Lung (tissue), 12 donors: ENCODE data around the gene UBR1. TPM values are rescaled to one million over a fixed set of nuclear protein-coding genes. Genes with fewer than 3 reads are reported as not detected.

Experiments
- ATAC-seq: fragments of 200-7000 bp; cut with Tn5 transposase; one replicate; pipeline ENCODE4 v1.9.1; 2020; ENCODE audit warnings: moderate number of reproducible peaks; ENCODE audit not compliant: insufficient read depth, low FRiP score
- DNase-seq, 3 donors: peaks; one replicate each; pipeline ENCODE4 v3.0.0-alpha.2; 2013 to 2017
- H3K27ac ChIP-seq, 2 donors: one replicate each; pipeline ENCODE4 v1.5.1; 2013; ENCODE audit warnings: mild to moderate bottlenecking in 2 of 2, moderate library complexity in 2 of 2, control low read depth in 1 of 2, inconsistent platforms in 1 of 2, low read depth in 1 of 2, low read length in 1 of 2
- H3K27me3 ChIP-seq, 3 donors: one replicate each; pipeline ENCODE4 v1.5.1; 2013; ENCODE audit warnings: low read length in 2 of 3; ENCODE audit not compliant: control insufficient read depth in 3 of 3, insufficient read depth in 3 of 3
- H3K36me3 ChIP-seq, 4 donors: one replicate each; pipeline ENCODE4 v1.5.1; 2013; ENCODE audit warnings: low read length in 4 of 4, mild to moderate bottlenecking in 1 of 4, moderate library complexity in 1 of 4; ENCODE audit not compliant: control insufficient read depth in 4 of 4, insufficient read depth in 4 of 4
- H3K4me1 ChIP-seq, 5 donors: one replicate each; pipeline ENCODE4 v1.5.1; 2013; ENCODE audit warnings: low read length in 5 of 5, mild to moderate bottlenecking in 2 of 5, moderate library complexity in 1 of 5; ENCODE audit not compliant: control insufficient read depth in 5 of 5, insufficient read depth in 5 of 5
- H3K4me3 ChIP-seq: one replicate; pipeline ENCODE4 v1.5.1; 2013; ENCODE audit warnings: mild to moderate bottlenecking, control low read depth, moderate library complexity
- H3K9ac ChIP-seq, 2 donors: one replicate each; pipeline ENCODE4 v1.5.1; 2013; ENCODE audit warnings: low read length in 2 of 2, control low read depth in 1 of 2; ENCODE audit not compliant: insufficient read depth in 1 of 2
- H3K9me3 ChIP-seq, 4 donors: one replicate each; pipeline ENCODE4 v1.5.1; 2013; ENCODE audit warnings: low read length in 3 of 4, mild to moderate bottlenecking in 1 of 4, moderate library complexity in 1 of 4; ENCODE audit not compliant: control insufficient read depth in 4 of 4, insufficient read depth in 3 of 4
- CTCF ChIP-seq: IDR thresholded peaks from 2 replicates; pipeline ENCODE4 v1.5.1; 2012; ENCODE audit warnings: mild to moderate bottlenecking; ENCODE audit errors: control extremely low read depth, extremely low read depth
- WGBS, 2 donors: extraction: QIAGEN DNeasy Blood & Tissue Kit; methylation state at CpG; one replicate each; pipeline ENCODE4 v1.1.7; 2013; 5-methylcytosine and 5-hydroxymethylcytosine counted together
- polyA plus RNA-seq, 2 donors: library from polyadenylated mRNA; stranded (reverse); fragments of 200-250 nt; gene quantifications; one replicate each; pipeline ENCODE4 v1.2.1, GENCODE V29; 2013
- total RNA-seq, 2 donors: library from RNA; depleted of rRNA in 1 of 2; stranded (reverse); fragments of >200 nt in 1 of 2; gene quantifications; one replicate each; pipeline ENCODE4 v1.2.1, GENCODE V29; 2014 to 2021
- donor health status: control.
- donor health status: control.
- donor health status: Bipolar disorder and iron deficiency.
- donor health status: healthy.
- donor health status: DM: yes; HTN: yes; CAD: no.

UBR1 gene
- total and polyA plus RNA-seq, 4 donors, result 5.7 to 70.3 (median 17.2) TPM

- ATAC-seq (no peak), DNase-seq (no peak)
- 30 to 34% methylated on average over 1 of the region's 1 CpG for WGBS, 2 donors
- no peak overlapping the region for H3K4me3 ChIP-seq
- H3K9ac ChIP-seq, result no peak overlapping the region
- TF ChIP-seq CTCF, result no peak
- H3K27me3 ChIP-seq, result no peaks in the 10 kb centered on the region
- no peak overlapping the region for H3K27ac ChIP-seq
- peaks cover 0 to 3% (median 1%) of the 10 kb centered on the region in 4 donors for H3K36me3 ChIP-seq
- H3K9me3 ChIP-seq, result no peaks in the 10 kb centered on the region
- H3K4me1 ChIP-seq, result peaks cover 0 to 19% (median 7%) of the 10 kb centered on the region in 5 donors
Measured at GRCh38 chr15:43103907-43104306, 1.9 kb downstream of the UBR1 start.

- no peak overlapping the region for H3K4me3 ChIP-seq
- H3K27ac ChIP-seq, result no peak overlapping the region
- ATAC-seq (no peak), DNase-seq (no peak)
- TF ChIP-seq CTCF, result no peak
- H3K9ac ChIP-seq, result no peak overlapping the region
- H3K4me1 ChIP-seq, result peaks cover 0 to 19% (median 7%) of the 10 kb centered on the region in 5 donors
- no peaks in the 10 kb centered on the region for H3K9me3 ChIP-seq
- H3K27me3 ChIP-seq, result no peaks in the 10 kb centered on the region
- 87 to 88% methylated on average over 1 of the region's 1 CpG for WGBS, 2 donors
- peaks cover 0 to 5% (median 3%) of the 10 kb centered on the region in 4 donors for H3K36me3 ChIP-seq
Measured at GRCh38 chr15:43102187-43102586, 3.7 kb downstream of the UBR1 start.

- no peak overlapping the region for H3K9ac ChIP-seq
- TF ChIP-seq CTCF, result no peak
- peaks cover 0 to 13% (median 7%) of the 10 kb centered on the region in 5 donors for H3K4me1 ChIP-seq
- H3K9me3 ChIP-seq, result no peaks in the 10 kb centered on the region
- no peak for ATAC-seq
- peaks cover 0 to 6% (median 3%) of the 10 kb centered on the region in 4 donors for H3K36me3 ChIP-seq
- DNase-seq, result no peak
- H3K4me3 ChIP-seq, result no peak overlapping the region
- H3K27me3 ChIP-seq, result no peaks in the 10 kb centered on the region
- H3K27ac ChIP-seq, result no peak overlapping the region
Measured at GRCh38 chr15:43100971-43101370, 4.9 kb downstream of the UBR1 start.
